ENCODE results near the gene SELENOO. TPM values are rescaled to one million over a fixed set of nuclear protein-coding genes. Genes with fewer than 3 reads are reported as not detected.
A peak's percentile ranks its signal among the peaks of the same experiment; 100 is the strongest.

Gene SELENOO
- total and polyA plus RNA-seq, 4 donors = 7.6 to 41.2 (median 25.6) TPM

GRCh38 chr22:50207383-50208140 is 6.8 kb downstream of the SELENOO start:
- peaks cover 75% of the 10 kb centered on the region for H3K36me3 ChIP-seq (ENCODE audit: control insufficient read depth, insufficient read depth, low read length)
- no peaks in the 10 kb centered on the region for H3K27me3 ChIP-seq (ENCODE audit: control insufficient read depth, insufficient read depth, low read length)
- H3K9me3 ChIP-seq (ENCODE audit: control insufficient read depth, insufficient read depth, low read length) = no peaks in the 10 kb centered on the region
- no peak overlapping the region for H3K27ac ChIP-seq (ENCODE audit: low read depth, low read length)
- no peak overlapping the region for H3K4me3 ChIP-seq (ENCODE audit: low read depth, low read length)
- H3K4me1 ChIP-seq (ENCODE audit: control insufficient read depth, insufficient read depth, low read length) = peaks cover 14% of the 10 kb centered on the region
- WGBS (ENCODE audit: insufficient coverage) = 71% methylated on average over 19 of the region's 23 CpGs
- no peak for DNase-seq (ENCODE audit: low read depth in 4 of 6, low spot score in 6 of 6)

GRCh38 chr22:50208430-50208938 is 7.7 kb downstream of the SELENOO start:
- Histone ChIP-seq H3K9me3 (ENCODE audit: control insufficient read depth, insufficient read depth, low read length) (no peaks in the 10 kb centered on the region), H3K27ac (ENCODE audit: low read depth, low read length) (no peak overlapping the region), H3K36me3 (ENCODE audit: control insufficient read depth, insufficient read depth, low read length) (peaks cover 82% of the 10 kb centered on the region), H3K27me3 (ENCODE audit: control insufficient read depth, insufficient read depth, low read length) (no peaks in the 10 kb centered on the region), H3K4me1 (ENCODE audit: control insufficient read depth, insufficient read depth, low read length) (peaks cover 14% of the 10 kb centered on the region), H3K4me3 (ENCODE audit: low read depth, low read length) (no peak overlapping the region)
- 83% methylated on average over 22 of the region's 22 CpGs for WGBS (ENCODE audit: insufficient coverage)
- no peak for DNase-seq (ENCODE audit: low read depth in 4 of 6, low spot score in 6 of 6)

GRCh38 chr22:50208939-50209892 is 8.4 kb downstream of the SELENOO start:
- WGBS (ENCODE audit: insufficient coverage) = 82% methylated on average over 31 of the region's 31 CpGs
- no peak overlapping the region for H3K27ac ChIP-seq (ENCODE audit: low read depth, low read length)

GRCh38 chr22:50209893-50210292 is 9.1 kb downstream of the SELENOO start:
- DNase-seq (ENCODE audit: low read depth in 4 of 6, low spot score in 6 of 6) = peak in 4 of 6 donors; percentile 38 to 87 (median 69)
- Histone ChIP-seq H3K27me3 (ENCODE audit: control insufficient read depth, insufficient read depth, low read length) (no peaks in the 10 kb centered on the region), H3K27ac (ENCODE audit: low read depth, low read length) (no peak overlapping the region), H3K36me3 (ENCODE audit: control insufficient read depth, insufficient read depth, low read length) (peaks cover 92% of the 10 kb centered on the region), H3K4me3 (ENCODE audit: low read depth, low read length) (no peak overlapping the region), H3K4me1 (ENCODE audit: control insufficient read depth, insufficient read depth, low read length) (peaks cover 14% of the 10 kb centered on the region), H3K9me3 (ENCODE audit: control insufficient read depth, insufficient read depth, low read length) (no peaks in the 10 kb centered on the region)
- WGBS (ENCODE audit: insufficient coverage) = 68% methylated on average over 20 of the region's 20 CpGs

More at GRCh38 chr22:50208939-50209892, 8.4 kb downstream of the SELENOO start:
- peaks cover 88% of the 10 kb centered on the region for H3K36me3 ChIP-seq (ENCODE audit: control insufficient read depth, insufficient read depth, low read length)
- no peak overlapping the region for H3K4me3 ChIP-seq (ENCODE audit: low read depth, low read length)
- no peaks in the 10 kb centered on the region for H3K27me3 ChIP-seq (ENCODE audit: control insufficient read depth, insufficient read depth, low read length)
- DNase-seq (ENCODE audit: low read depth in 4 of 6, low spot score in 6 of 6) = no peak
- H3K9me3 ChIP-seq (ENCODE audit: control insufficient read depth, insufficient read depth, low read length) = no peaks in the 10 kb centered on the region
- H3K4me1 ChIP-seq (ENCODE audit: control insufficient read depth, insufficient read depth, low read length) = peaks cover 14% of the 10 kb centered on the region

- Histone ChIP-seq H3K27me3 (ENCODE audit: control insufficient read depth, insufficient read depth, low read length) (no peaks in the 10 kb centered on the region), H3K27ac (ENCODE audit: low read depth, low read length) (no peak overlapping the region), H3K4me1 (ENCODE audit: control insufficient read depth, insufficient read depth, low read length) (peaks cover 14% of the 10 kb centered on the region), H3K36me3 (ENCODE audit: control insufficient read depth, insufficient read depth, low read length) (peaks cover 92% of the 10 kb centered on the region), H3K4me3 (ENCODE audit: low read depth, low read length) (no peak overlapping the region), H3K9me3 (ENCODE audit: control insufficient read depth, insufficient read depth, low read length) (no peaks in the 10 kb centered on the region)
- WGBS (ENCODE audit: insufficient coverage) = 93% methylated on average over 32 of the region's 32 CpGs
- DNase-seq (ENCODE audit: low read depth in 4 of 6, low spot score in 6 of 6) = no peak
Measured at GRCh38 chr22:50210378-50211139, 9.7 kb downstream of the SELENOO start.

GRCh38 chr22:50211147-50211546 is 10.3 kb downstream of the SELENOO start:
- no peaks in the 10 kb centered on the region for H3K27me3 ChIP-seq (ENCODE audit: control insufficient read depth, insufficient read depth, low read length)
- no peaks in the 10 kb centered on the region for H3K9me3 ChIP-seq (ENCODE audit: control insufficient read depth, insufficient read depth, low read length)
- peaks cover 92% of the 10 kb centered on the region for H3K36me3 ChIP-seq (ENCODE audit: control insufficient read depth, insufficient read depth, low read length)
- no peak overlapping the region for H3K4me3 ChIP-seq (ENCODE audit: low read depth, low read length)
- no peak for DNase-seq (ENCODE audit: low read depth in 4 of 6, low spot score in 6 of 6)
- WGBS (ENCODE audit: insufficient coverage) = 94% methylated on average over 14 of the region's 14 CpGs
- H3K4me1 ChIP-seq (ENCODE audit: control insufficient read depth, insufficient read depth, low read length) = peaks cover 14% of the 10 kb centered on the region
- H3K27ac ChIP-seq (ENCODE audit: low read depth, low read length) = no peak overlapping the region

- WGBS (ENCODE audit: insufficient coverage) = 96% methylated on average over 8 of the region's 9 CpGs
Measured at GRCh38 chr22:50213263-50213662, 12.5 kb downstream of the SELENOO start.

GRCh38 chr22:50215297-50216054 is 14.7 kb downstream of the SELENOO start:
- 87% methylated on average over 11 of the region's 17 CpGs for WGBS (ENCODE audit: insufficient coverage)
- Histone ChIP-seq H3K9me3 (ENCODE audit: control insufficient read depth, insufficient read depth, low read length) (no peaks in the 10 kb centered on the region), H3K4me1 (ENCODE audit: control insufficient read depth, insufficient read depth, low read length) (peaks cover 20% of the 10 kb centered on the region), H3K4me3 (ENCODE audit: low read depth, low read length) (no peak overlapping the region), H3K36me3 (ENCODE audit: control insufficient read depth, insufficient read depth, low read length) (peaks cover 93% of the 10 kb centered on the region), H3K27ac (ENCODE audit: low read depth, low read length) (no peak overlapping the region), H3K27me3 (ENCODE audit: control insufficient read depth, insufficient read depth, low read length) (no peaks in the 10 kb centered on the region)
- no peak for DNase-seq (ENCODE audit: low read depth in 4 of 6, low spot score in 6 of 6)

More at GRCh38 chr22:50213263-50213662, 12.5 kb downstream of the SELENOO start:
- DNase-seq (ENCODE audit: low read depth in 4 of 6, low spot score in 6 of 6) = no peak
- Histone ChIP-seq H3K27me3 (ENCODE audit: control insufficient read depth, insufficient read depth, low read length) (no peaks in the 10 kb centered on the region), H3K27ac (ENCODE audit: low read depth, low read length) (no peak overlapping the region), H3K4me1 (ENCODE audit: control insufficient read depth, insufficient read depth, low read length) (peaks cover 9% of the 10 kb centered on the region), H3K36me3 (ENCODE audit: control insufficient read depth, insufficient read depth, low read length) (peaks cover 93% of the 10 kb centered on the region), H3K4me3 (ENCODE audit: low read depth, low read length) (no peak overlapping the region), H3K9me3 (ENCODE audit: control insufficient read depth, insufficient read depth, low read length) (no peaks in the 10 kb centered on the region)

Data from spinal cord (tissue), 10 donors.